SK-N-SH treated with all-trans-retinoic acid at 6 μM for 48 hours (cell line): ENCODE measurements around the gene PCYT1B.

ENCODE experiments used
- ATAC-seq: fragments of 200-7000 bp; cut with Tn5 transposase; 3 replicates; pipeline ENCODE4 v1.9.1; 2020; ENCODE audit warnings: mild to moderate bottlenecking, moderate library complexity
- ARNTL ChIP-seq: fragments of 450-650 bp; formaldehyde crosslinking; IDR thresholded peaks from 2 replicates; pipeline ENCODE4 v1.5.0; 2020; ENCODE audit warnings: low read depth, mild to moderate bottlenecking, moderate library complexity, borderline replicate concordance
- BACH2 ChIP-seq: fragments of 250-450 bp; sonication (Bioruptor Pico); IDR thresholded peaks from 2 replicates; pipeline ENCODE4 v1.9.0; 2021; ENCODE audit warnings: mild to moderate bottlenecking, borderline replicate concordance
- CREB5 ChIP-seq: fragments of 250-450 bp; sonication (Bioruptor Pico); IDR thresholded peaks from 2 replicates; pipeline ENCODE4 v1.5.1; 2020; ENCODE audit warnings: low read depth, mild to moderate bottlenecking, moderate library complexity
- CSDC2 ChIP-seq: fragments of 250-450 bp; sonication (Bioruptor Pico); IDR thresholded peaks from 2 replicates; pipeline ENCODE4 v1.5.0; 2020; ENCODE audit warnings: mild to moderate bottlenecking, moderate library complexity
- CSRNP3 ChIP-seq: fragments of 250-450 bp; sonication (Bioruptor Pico); IDR thresholded peaks from 2 replicates; pipeline ENCODE4 v1.5.1; 2021; ENCODE audit warnings: mild to moderate bottlenecking, moderate library complexity
- ESRRG ChIP-seq: fragments of 250-450 bp; sonication (Bioruptor Pico); IDR thresholded peaks from 2 replicates; pipeline ENCODE4 v1.6.1; 2021; ENCODE audit warnings: mild to moderate bottlenecking
- GLIS3 ChIP-seq: fragments of 250-450 bp; sonication (Bioruptor Pico); IDR thresholded peaks from 2 replicates; pipeline ENCODE4 v1.5.0; 2020; ENCODE audit warnings: mild to moderate bottlenecking, moderate library complexity
- ISL1 ChIP-seq: fragments of 250-450 bp; sonication (Bioruptor Pico); IDR thresholded peaks from 2 replicates; pipeline ENCODE4 v2.1.2; 2022; ENCODE audit warnings: mild to moderate bottlenecking, moderate library complexity
- OSR1 ChIP-seq: fragments of 250-450 bp; sonication (Bioruptor Pico); IDR thresholded peaks from 2 replicates; pipeline ENCODE4 v1.8.0; 2022; ENCODE audit warnings: moderate library complexity, mild to moderate bottlenecking, inconsistent platforms
- PATZ1 ChIP-seq: fragments of 250-450 bp; sonication (Bioruptor Pico); IDR thresholded peaks from 2 replicates; pipeline ENCODE4 v1.8.0; 2020; ENCODE audit warnings: mild to moderate bottlenecking, moderate library complexity, borderline replicate concordance
- POU6F1 ChIP-seq: fragments of 250-450 bp; sonication (Bioruptor Pico); IDR thresholded peaks from 2 replicates; pipeline ENCODE4 v1.8.0; 2021; ENCODE audit warnings: low read depth, mild to moderate bottlenecking, moderate library complexity, borderline replicate concordance
- PPARA ChIP-seq: fragments of 250-450 bp; sonication (Bioruptor Pico); IDR thresholded peaks from 2 replicates; pipeline ENCODE4 v1.5.0; 2020; ENCODE audit warnings: mild to moderate bottlenecking, borderline replicate concordance
- RARB ChIP-seq: fragments of 250-450 bp; sonication (Bioruptor Pico); IDR thresholded peaks from 2 replicates; pipeline ENCODE4 v1.8.0; 2021; ENCODE audit warnings: mild to moderate bottlenecking, moderate library complexity
- SNAI2 ChIP-seq: fragments of 250-450 bp; sonication (Bioruptor Pico); IDR thresholded peaks from 2 replicates; pipeline ENCODE4 v1.5.0; 2020; ENCODE audit warnings: mild to moderate bottlenecking, moderate library complexity
- TCF4 ChIP-seq: fragments of 250-450 bp; sonication (Bioruptor Pico); IDR thresholded peaks from 2 replicates; pipeline ENCODE4 v1.8.0; 2021; ENCODE audit warnings: mild to moderate bottlenecking, moderate library complexity, borderline replicate concordance
- TOX ChIP-seq: fragments of 250-450 bp; sonication (Bioruptor Pico); IDR thresholded peaks from 2 replicates; pipeline ENCODE4 v1.8.0; 2021; ENCODE audit warnings: mild to moderate bottlenecking, moderate library complexity, borderline replicate concordance
- TSHZ2 ChIP-seq: fragments of 250-450 bp; sonication (Bioruptor Pico); IDR thresholded peaks from 2 replicates; pipeline ENCODE4 v1.5.0; 2020; ENCODE audit warnings: mild to moderate bottlenecking, moderate library complexity
- ZC3H10 ChIP-seq: fragments of 250-450 bp; sonication (Bioruptor Pico); IDR thresholded peaks from 2 replicates; pipeline ENCODE4 v1.5.1; 2021; ENCODE audit warnings: mild to moderate bottlenecking, moderate library complexity
- ZFP3 ChIP-seq: fragments of 250-450 bp; sonication (Bioruptor Pico); IDR thresholded peaks from 2 replicates; pipeline ENCODE4 v1.5.0; 2020; ENCODE audit warnings: mild to moderate bottlenecking, moderate library complexity
- ZFP30 ChIP-seq: fragments of 450-650 bp; formaldehyde crosslinking; IDR thresholded peaks from 2 replicates; pipeline ENCODE4 v1.5.0; 2022; ENCODE audit warnings: mild to moderate bottlenecking, moderate library complexity
- ZNF565 ChIP-seq: fragments of 450-650 bp; formaldehyde crosslinking; conservative IDR thresholded peaks from 2 replicates; pipeline ENCODE4 v1.5.0; 2020; ENCODE audit warnings: low read depth, mild to moderate bottlenecking, moderate library complexity
- ZNF70 ChIP-seq: fragments of 450-650 bp; formaldehyde crosslinking; IDR thresholded peaks from 2 replicates; pipeline ENCODE4 v1.5.0; 2020; ENCODE audit warnings: mild to moderate bottlenecking, moderate library complexity
- ZNF8 ChIP-seq: fragments of 450-650 bp; formaldehyde crosslinking; IDR thresholded peaks from 2 replicates; pipeline ENCODE4 v1.5.0; 2020; ENCODE audit warnings: mild to moderate bottlenecking, moderate library complexity

The PCYT1B gene

GRCh38 chrX:24575496-24575895 lies 71.7 kb downstream of the PCYT1B start:
- no peak for ATAC-seq
- TF ChIP-seq TOX (no peak), ISL1 (CRISPR knock-in tag) (no peak), ESRRG (no peak), ZFP30 (CRISPR knock-in tag) (no peak), CREB5 (CRISPR knock-in tag) (no peak), CSRNP3 (CRISPR knock-in tag) (no peak), TSHZ2 (CRISPR knock-in tag) (no peak), BACH2 (CRISPR knock-in tag) (no peak), GLIS3 (CRISPR knock-in tag) (no peak), ZNF565 (CRISPR knock-in tag) (no peak), ZFP3 (no peak), RARB (no peak), SNAI2 (CRISPR knock-in tag) (no peak), PPARA (no peak)

- no peak for TF ChIP-seq ZNF70 (CRISPR knock-in tag)
- no peak for TF ChIP-seq PATZ1 (CRISPR knock-in tag)
- no peak for TF ChIP-seq BACH2 (CRISPR knock-in tag)
- no peak for TF ChIP-seq GLIS3 (CRISPR knock-in tag)
- TF ChIP-seq SNAI2 (CRISPR knock-in tag), result no peak
- no peak for TF ChIP-seq CSRNP3 (CRISPR knock-in tag)
- TF ChIP-seq CREB5 (CRISPR knock-in tag), result no peak
- TF ChIP-seq ZC3H10, result no peak
- TF ChIP-seq RARB, result no peak
- no peak for TF ChIP-seq TOX
- TF ChIP-seq ZNF8 (CRISPR knock-in tag), result no peak
- TF ChIP-seq ZNF565 (CRISPR knock-in tag), result no peak
- TF ChIP-seq CSDC2 (CRISPR knock-in tag), result no peak
- no peak for TF ChIP-seq TCF4 (CRISPR knock-in tag)
- no peak for TF ChIP-seq ARNTL
- TF ChIP-seq POU6F1 (CRISPR knock-in tag), result no peak
- TF ChIP-seq OSR1 (CRISPR knock-in tag), result no peak
- no peak for ATAC-seq
These were observed 72.4 kb downstream of the PCYT1B start for GRCh38 chrX:24574743-24575142.
